CD8-positive, alpha-beta memory T cell (primary cell): Measurements from ENCODE around the gene SLC33A1. TPM values are rescaled to one million over a fixed set of nuclear protein-coding genes. Genes with fewer than 3 reads are reported as not detected.

Source experiments
- CTCF ChIA-PET: fragments of 350-600 bp; sonication (Branson Sonifier 250); formaldehyde crosslinking; loops from one replicate; lab custom pipeline; 2021; ENCODE audit warnings: antibody characterized with exemption; lab: Charles Lee
- POLR2A ChIA-PET: fragments of 350-600 bp; sonication (Branson Sonifier 250); formaldehyde crosslinking; loops from one replicate; lab custom pipeline; 2021; ENCODE audit warnings: antibody characterized with exemption; lab: Charles Lee
- DNase-seq, 5 donors: peaks; one replicate each; pipeline versions ENCODE4 v3.0.0 to v3.0.0-alpha.2; 2020 to 2022; ENCODE audit warnings: mixed read lengths in 1 of 5
- H3K27ac ChIP-seq: one replicate; pipeline ENCODE4 v1.7.0; 2013; ENCODE audit warnings: low read depth, mild to moderate bottlenecking, low read length, moderate library complexity
- H3K27me3 ChIP-seq: 2 replicates; pipeline ENCODE4 v1.7.0; 2013; ENCODE audit warnings: low read length, mild to moderate bottlenecking; ENCODE audit not compliant: insufficient read depth, poor library complexity, severe bottlenecking
- H3K36me3 ChIP-seq: 2 replicates; pipeline ENCODE4 v1.7.0; 2013; ENCODE audit warnings: mild to moderate bottlenecking, low read length, moderate library complexity; ENCODE audit not compliant: insufficient read depth
- H3K4me1 ChIP-seq: 2 replicates; pipeline ENCODE4 v1.7.0; 2013; ENCODE audit warnings: mild to moderate bottlenecking, low read length, moderate library complexity; ENCODE audit not compliant: insufficient read depth
- H3K4me3 ChIP-seq: 2 replicates; pipeline ENCODE4 v1.7.0; 2013; ENCODE audit warnings: mild to moderate bottlenecking, low read length
- H3K9me3 ChIP-seq: 2 replicates; pipeline ENCODE4 v1.7.0; 2013; ENCODE audit warnings: mild to moderate bottlenecking, low read length
- H3K27ac Mint-ChIP-seq, 8 donors: one replicate each; pipeline ENCODE4 v1.8.0; 2020 to 2021; ENCODE audit warnings: mixed read lengths in 8 of 8, mild to moderate bottlenecking in 6 of 8, inconsistent platforms in 3 of 8, moderate library complexity in 3 of 8
- H3K27me3 Mint-ChIP-seq, 2 donors: one replicate each; pipeline ENCODE4 v1.8.0; 2020 to 2021; ENCODE audit warnings: mixed read lengths in 2 of 2, mild to moderate bottlenecking in 1 of 2, moderate library complexity in 1 of 2
- H3K36me3 Mint-ChIP-seq, 3 donors: one replicate each; pipeline ENCODE4 v1.8.0; 2020 to 2021; ENCODE audit warnings: mixed read lengths in 3 of 3, inconsistent platforms in 1 of 3, mild to moderate bottlenecking in 1 of 3
- H3K4me1 Mint-ChIP-seq, 3 donors: one replicate each; pipeline ENCODE4 v1.8.0; 2020 to 2021; ENCODE audit warnings: mixed read lengths in 3 of 3, inconsistent platforms in 1 of 3, mild to moderate bottlenecking in 1 of 3
- H3K4me3 Mint-ChIP-seq, 7 donors: one replicate each; pipeline ENCODE4 v1.8.0; 2020 to 2021; ENCODE audit warnings: mixed read lengths in 7 of 7, mild to moderate bottlenecking in 6 of 7, moderate library complexity in 4 of 7, inconsistent platforms in 2 of 7
- H3K9me3 Mint-ChIP-seq, 5 donors: one replicate each; pipeline ENCODE4 v1.8.0; 2020 to 2022; ENCODE audit warnings: mixed read lengths in 5 of 5, mild to moderate bottlenecking in 3 of 5, moderate library complexity in 2 of 5, inconsistent platforms in 1 of 5
- polyA plus RNA-seq: library from polyadenylated mRNA; unstranded; fragments of 300-500 nt; fragmentation: Illumina TruSeq; gene quantifications from one replicate; pipeline ENCODE4 v1.2.3, GENCODE V29; 2021
- total RNA-seq, 2 experiments: library from RNA; stranded (reverse); gene quantifications; one replicate each; pipeline ENCODE4 v1.2.3, GENCODE V29; 2021

Gene SLC33A1
- total and polyA plus RNA-seq, 3 experiments from 2014 or later = 19.5 to 24.8 (median 22.8) TPM

DNA sequence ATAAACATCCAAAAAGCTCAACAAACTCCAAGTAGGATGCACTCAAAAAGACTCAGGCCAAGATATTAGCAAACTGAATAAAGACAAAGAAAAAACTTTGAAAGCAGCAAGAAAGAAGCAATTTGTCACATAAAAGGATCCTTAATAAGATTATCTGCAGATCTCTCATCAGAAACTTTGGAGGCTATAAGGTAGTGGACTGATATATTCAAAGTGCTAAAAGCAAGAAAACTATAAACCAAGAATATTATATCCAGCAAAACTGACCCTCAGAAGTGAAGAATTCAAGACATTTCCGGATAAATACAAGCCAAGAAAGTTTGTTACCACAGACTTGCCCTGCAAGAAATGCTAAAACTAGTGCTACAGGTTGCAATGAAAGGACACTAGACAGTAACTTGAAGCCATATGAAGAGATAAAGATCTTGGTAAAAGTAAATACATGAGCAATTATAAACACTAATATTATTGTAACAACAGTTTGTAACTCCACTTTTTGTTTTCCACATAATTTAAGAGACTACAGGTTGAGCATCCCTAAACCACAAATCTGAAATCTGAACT, 71.8 kb downstream of the SLC33A1 start:
- ChIA-PET CTCF (interaction anchor here (0.7 to 3.1 kb wide), 2 partner anchors 17 to 23 kb away, joined by 3 to 13 read pairs; partner anchors contain the start of gene C3orf33), POLR2A (no interaction called here)
- H3K27ac ChIP-seq = no peak overlapping the region

DNA sequence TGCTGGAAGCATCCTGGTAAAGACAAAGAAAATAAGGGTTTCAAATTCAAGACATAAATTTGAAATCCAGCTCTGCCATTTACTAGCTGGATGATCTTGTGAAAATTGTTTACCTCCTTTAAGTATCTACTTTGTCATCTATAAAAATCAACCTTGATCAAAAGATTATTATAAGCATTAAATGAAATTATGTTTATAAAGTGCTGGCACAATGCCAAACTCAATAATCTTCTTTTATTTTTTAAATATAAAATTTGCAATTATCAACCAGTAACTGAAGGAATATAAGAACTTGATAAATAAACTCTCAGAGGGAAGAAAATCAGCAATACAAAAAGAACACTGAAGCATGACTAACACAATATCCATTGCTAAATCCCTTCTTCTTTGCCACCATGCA, 73.9 kb downstream of the SLC33A1 start:
- Histone ChIP-seq H3K36me3 (no peaks in the 10 kb centered on the region), H3K4me3 (no peak overlapping the region), H3K27ac (no peak overlapping the region), H3K9me3 (no peaks in the 10 kb centered on the region), H3K27me3 (no peaks in the 10 kb centered on the region), H3K4me1 (no peaks in the 10 kb centered on the region)
- peaks cover 13 to 48% (median 44%) of the 10 kb centered on the region in 3 donors for H3K36me3 Mint-ChIP-seq
- no peak overlapping the region for H3K4me3 Mint-ChIP-seq
- DNase-seq = no peak
- H3K27ac Mint-ChIP-seq = no peak overlapping the region
- ChIA-PET CTCF (interaction anchor here (3.1 kb wide), 1 partner anchor 26 kb away, joined by 13 read pairs; the partner anchor contains the start of gene C3orf33), POLR2A (no interaction called here)
- peaks cover 7 to 14% (median 9%) of the 10 kb centered on the region in 5 donors for H3K9me3 Mint-ChIP-seq
- peaks cover 0 to 3% (median 0%) of the 10 kb centered on the region in 3 donors for H3K4me1 Mint-ChIP-seq
- peaks cover 0 to 2% of the 10 kb centered on the region in 2 donors for H3K27me3 Mint-ChIP-seq

More for the DNA sequence above, 71.8 kb downstream of the SLC33A1 start:
- H3K4me1 Mint-ChIP-seq = peaks cover 5 to 14% (median 13%) of the 10 kb centered on the region in 3 donors
- DNase-seq = no peak
- H3K9me3 Mint-ChIP-seq = peaks cover 7 to 14% (median 9%) of the 10 kb centered on the region in 5 donors
- H3K27me3 ChIP-seq = no peaks in the 10 kb centered on the region
- no peaks in the 10 kb centered on the region for H3K36me3 ChIP-seq
- no peaks in the 10 kb centered on the region for H3K9me3 ChIP-seq
- no peaks in the 10 kb centered on the region for H3K4me1 ChIP-seq
- peaks cover 13 to 53% (median 41%) of the 10 kb centered on the region in 3 donors for H3K36me3 Mint-ChIP-seq
- H3K27ac Mint-ChIP-seq = peak overlapping the region in 1 of 8 donors; percentile 24
- peaks cover 0 to 2% of the 10 kb centered on the region in 2 donors for H3K27me3 Mint-ChIP-seq
- H3K4me3 Mint-ChIP-seq = no peak overlapping the region
- no peak overlapping the region for H3K4me3 ChIP-seq

DNA sequence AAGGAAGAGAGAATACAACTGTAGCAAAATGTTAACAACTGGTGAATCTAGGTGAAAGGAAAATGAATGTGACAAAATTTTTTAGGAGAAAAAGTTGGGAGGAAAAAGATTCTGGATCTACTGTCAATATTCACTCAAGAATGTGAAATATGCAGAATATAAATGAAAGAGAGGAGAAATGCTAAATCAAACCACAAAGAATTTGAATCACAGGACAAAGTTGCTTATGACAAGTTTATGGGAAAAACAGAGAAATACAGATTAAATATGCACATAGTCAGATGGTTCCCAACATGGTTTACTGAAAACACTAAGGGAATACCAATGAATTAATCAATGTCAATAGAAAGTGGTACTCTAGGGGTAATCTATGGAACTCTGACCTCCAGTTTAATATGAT, 75.8 kb downstream of the SLC33A1 start:
- no peak overlapping the region for H3K27ac ChIP-seq
- no peak overlapping the region for H3K4me3 ChIP-seq
- no peaks in the 10 kb centered on the region for H3K4me1 ChIP-seq
- no peak for DNase-seq
- H3K36me3 ChIP-seq = no peaks in the 10 kb centered on the region
- H3K27me3 Mint-ChIP-seq = peaks cover 0 to 2% of the 10 kb centered on the region in 2 donors
- POLR2A ChIA-PET = no interaction called here
- no peak overlapping the region for H3K27ac Mint-ChIP-seq
- H3K4me1 Mint-ChIP-seq = no peaks in the 10 kb centered on the region
- CTCF ChIA-PET = no interaction called here
- no peak overlapping the region for H3K4me3 Mint-ChIP-seq
- peaks cover 25 to 56% (median 51%) of the 10 kb centered on the region in 3 donors for H3K36me3 Mint-ChIP-seq
- peaks cover 7 to 14% (median 9%) of the 10 kb centered on the region in 5 donors for H3K9me3 Mint-ChIP-seq
- no peaks in the 10 kb centered on the region for H3K9me3 ChIP-seq
- no peaks in the 10 kb centered on the region for H3K27me3 ChIP-seq

DNA sequence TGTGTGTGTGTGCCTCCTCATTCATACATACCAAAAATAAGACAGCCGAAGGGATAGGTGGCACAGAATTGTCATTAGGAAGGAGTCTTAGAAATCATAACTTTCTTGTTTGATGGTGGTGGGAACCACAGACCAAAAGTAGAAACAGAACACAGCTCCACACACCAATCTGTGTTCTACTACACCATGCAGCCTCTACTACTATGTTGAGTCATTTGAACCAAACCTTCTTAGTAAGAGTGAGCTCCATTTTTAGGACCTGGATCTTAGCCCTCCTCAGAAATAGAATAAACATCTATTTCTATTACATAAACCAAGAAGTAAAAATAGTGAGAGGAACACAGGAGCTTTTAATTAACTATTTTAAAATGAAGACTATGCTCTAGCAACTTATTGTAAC, 81.4 kb downstream of the SLC33A1 start:
- no peak overlapping the region for H3K4me3 Mint-ChIP-seq
- Histone ChIP-seq H3K27me3 (no peaks in the 10 kb centered on the region), H3K27ac (no peak overlapping the region), H3K4me1 (no peaks in the 10 kb centered on the region), H3K4me3 (no peak overlapping the region), H3K9me3 (no peaks in the 10 kb centered on the region), H3K36me3 (no peaks in the 10 kb centered on the region)
- ChIA-PET POLR2A (no interaction called here), CTCF (interaction anchor here (1.2 kb wide), 1 partner anchor 33 kb away, joined by 3 read pairs; the partner anchor contains the start of gene C3orf33)
- H3K9me3 Mint-ChIP-seq = no peaks in the 10 kb centered on the region
- DNase-seq = no peak
- no peaks in the 10 kb centered on the region for H3K27me3 Mint-ChIP-seq
- peaks cover 23 to 51% (median 29%) of the 10 kb centered on the region in 3 donors for H3K36me3 Mint-ChIP-seq
- H3K27ac Mint-ChIP-seq = no peak overlapping the region
- H3K4me1 Mint-ChIP-seq = no peaks in the 10 kb centered on the region

DNA sequence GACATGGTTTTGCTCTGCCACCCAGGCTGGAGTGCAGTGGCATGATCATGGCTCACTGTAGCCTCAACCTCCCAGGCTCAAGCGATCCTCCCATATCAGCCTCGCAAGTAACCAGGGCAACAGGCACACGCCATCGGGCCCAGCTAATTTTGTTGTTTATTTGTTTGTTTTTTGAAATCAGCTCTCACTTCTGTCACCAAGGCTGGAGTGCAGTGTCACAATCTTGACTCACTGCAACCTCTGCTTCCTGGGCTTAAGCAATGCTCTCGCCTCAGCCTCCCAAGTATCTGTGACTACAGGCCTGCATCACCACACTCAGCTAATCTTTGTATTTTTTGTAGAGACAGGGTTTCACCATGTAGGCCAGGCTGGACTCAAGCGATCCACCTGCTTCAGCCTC, 83.1 kb downstream of the SLC33A1 start:
- no peak overlapping the region for H3K27ac ChIP-seq
- no peak overlapping the region for H3K4me3 Mint-ChIP-seq
- peak overlapping the region in 1 of 8 donors; percentile 88 for H3K27ac Mint-ChIP-seq
- H3K9me3 Mint-ChIP-seq = no peaks in the 10 kb centered on the region
- no peaks in the 10 kb centered on the region for H3K4me1 ChIP-seq
- H3K4me1 Mint-ChIP-seq = no peaks in the 10 kb centered on the region
- no peaks in the 10 kb centered on the region for H3K27me3 ChIP-seq
- CTCF ChIA-PET = no interaction called here
- DNase-seq = no peak
- no peaks in the 10 kb centered on the region for H3K9me3 ChIP-seq
- no peaks in the 10 kb centered on the region for H3K27me3 Mint-ChIP-seq
- peaks cover 23 to 49% (median 25%) of the 10 kb centered on the region in 3 donors for H3K36me3 Mint-ChIP-seq
- H3K36me3 ChIP-seq = no peaks in the 10 kb centered on the region
- no peak overlapping the region for H3K4me3 ChIP-seq
- POLR2A ChIA-PET = no interaction called here

Other genes with a start within 250 kb of the SLC33A1 start
- gene PLCH1, start 109.4 kb downstream of the SLC33A1 start, total RNA-seq = not detected
- not detected for gene PLCH1, start 109.4 kb downstream of the SLC33A1 start, polyA plus RNA-seq
- 1 to 10 TPM; 1.8 to 2.2 TPM for gene C3orf33, start 48.1 kb downstream of the SLC33A1 start, total RNA-seq
- gene C3orf33, start 48.1 kb downstream of the SLC33A1 start, polyA plus RNA-seq = 4.9 TPM
- gene GMPS, start 16.2 kb upstream of the SLC33A1 start, total RNA-seq = 100 to 1,000 TPM; 113 to 117 TPM
- gene GMPS, start 16.2 kb upstream of the SLC33A1 start, polyA plus RNA-seq = 63.7 TPM